WI38 (cell line): Measurements from ENCODE around the gene ELOVL1.
A peak's percentile ranks its signal among the peaks of the same experiment; 100 is the strongest.

Experiments
- H3K4me3 ChIP-seq: 2 replicates; pipeline ENCODE4 v1.5.1; 2011; ENCODE audit warnings: low read depth, mild to moderate bottlenecking, control low read depth, low read length
- TF ChIP-seq, protein P1 (sequence below): IDR thresholded peaks from 2 replicates; pipeline ENCODE4 v1.5.1; 2012; ENCODE audit warnings: low read depth, mild to moderate bottlenecking, control low read depth, low read length

Gene ELOVL1

DNA sequence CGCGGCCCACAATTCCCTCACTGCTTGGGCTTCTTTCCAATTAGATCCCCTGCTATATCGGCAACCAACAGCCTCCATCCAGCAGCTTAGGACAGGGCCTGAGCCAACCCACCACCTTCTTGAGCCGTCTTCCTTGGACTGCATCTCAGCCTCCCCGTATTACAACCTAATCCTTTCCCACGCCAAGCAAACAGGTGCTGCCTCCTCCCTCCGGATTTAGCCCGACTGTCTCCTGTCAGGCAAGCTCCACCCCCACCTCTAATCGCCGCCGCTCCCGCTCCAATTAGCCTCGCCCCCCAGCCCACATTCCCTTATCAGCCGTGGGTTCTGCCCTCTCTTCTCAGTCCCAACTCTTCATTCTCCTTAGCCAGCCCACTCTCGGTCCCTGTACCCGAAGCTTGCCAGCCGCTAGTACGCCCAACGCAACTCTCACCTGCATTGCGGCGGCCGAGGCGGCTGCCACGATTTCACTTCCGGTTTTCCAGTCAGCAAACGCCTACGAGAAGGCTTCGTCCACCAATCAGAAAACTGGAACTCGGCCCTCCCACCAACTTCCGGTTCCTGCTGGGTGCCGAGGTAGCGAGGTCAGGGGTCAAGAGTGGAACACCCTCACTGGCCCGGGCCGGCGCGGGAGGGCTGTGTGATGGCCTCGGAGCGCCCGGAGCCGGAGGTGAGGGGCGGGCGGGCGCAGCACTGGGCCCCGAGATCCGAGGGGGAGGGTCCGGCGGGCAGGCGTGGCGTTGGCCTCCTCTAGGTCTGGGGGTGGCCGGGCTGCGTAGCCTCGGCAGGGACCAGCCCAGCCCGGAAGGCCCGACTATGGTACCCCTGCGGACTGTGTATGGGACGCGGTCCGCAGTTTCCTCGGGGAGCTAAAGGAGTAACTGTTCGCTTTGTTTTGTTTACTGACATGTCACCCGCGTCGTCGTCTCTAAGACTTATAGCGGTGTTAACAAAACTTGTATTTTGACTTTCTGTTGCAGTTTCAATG, 21.8 kb upstream of the ELOVL1 start, which contains the start of the genes MED8 and SZT2:
MED8 (minus strand) TSS at position 475 of the 988 bp plus-strand sequence; CDS start at position 439, 36 bp downstream.
SZT2 (plus strand) TSS at position 574 of the 988 bp plus-strand sequence; CDS start at position 644, 70 bp downstream.
- TF ChIP-seq, protein P1, sequence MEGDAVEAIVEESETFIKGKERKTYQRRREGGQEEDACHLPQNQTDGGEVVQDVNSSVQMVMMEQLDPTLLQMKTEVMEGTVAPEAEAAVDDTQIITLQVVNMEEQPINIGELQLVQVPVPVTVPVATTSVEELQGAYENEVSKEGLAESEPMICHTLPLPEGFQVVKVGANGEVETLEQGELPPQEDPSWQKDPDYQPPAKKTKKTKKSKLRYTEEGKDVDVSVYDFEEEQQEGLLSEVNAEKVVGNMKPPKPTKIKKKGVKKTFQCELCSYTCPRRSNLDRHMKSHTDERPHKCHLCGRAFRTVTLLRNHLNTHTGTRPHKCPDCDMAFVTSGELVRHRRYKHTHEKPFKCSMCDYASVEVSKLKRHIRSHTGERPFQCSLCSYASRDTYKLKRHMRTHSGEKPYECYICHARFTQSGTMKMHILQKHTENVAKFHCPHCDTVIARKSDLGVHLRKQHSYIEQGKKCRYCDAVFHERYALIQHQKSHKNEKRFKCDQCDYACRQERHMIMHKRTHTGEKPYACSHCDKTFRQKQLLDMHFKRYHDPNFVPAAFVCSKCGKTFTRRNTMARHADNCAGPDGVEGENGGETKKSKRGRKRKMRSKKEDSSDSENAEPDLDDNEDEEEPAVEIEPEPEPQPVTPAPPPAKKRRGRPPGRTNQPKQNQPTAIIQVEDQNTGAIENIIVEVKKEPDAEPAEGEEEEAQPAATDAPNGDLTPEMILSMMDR: no peak
- peak within 1 kb of the TSS; percentile 77 for H3K4me3 ChIP-seq

DNA sequence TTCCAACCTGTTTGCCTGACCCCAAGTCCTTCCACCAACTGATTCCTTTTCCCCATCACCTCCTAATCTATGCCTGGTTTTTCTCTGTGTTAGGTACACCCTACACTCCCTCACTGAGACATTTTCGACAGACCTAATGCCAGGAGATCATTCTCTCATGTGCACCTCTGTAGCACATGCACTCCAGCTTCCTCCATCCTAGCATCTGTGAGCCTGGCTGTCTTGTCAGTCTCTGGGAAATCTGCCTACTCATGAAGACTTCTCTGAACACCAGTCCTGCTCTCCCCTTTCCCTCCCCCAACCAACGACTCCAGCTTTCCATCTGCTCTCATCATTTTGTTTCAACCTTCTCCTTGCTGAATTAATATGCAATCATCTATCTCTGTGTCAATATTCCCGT, 20.8 kb upstream of the ELOVL1 start:
- peak overlapping the region; percentile 77 for H3K4me3 ChIP-seq
- TF ChIP-seq, protein P1: no peak

DNA sequence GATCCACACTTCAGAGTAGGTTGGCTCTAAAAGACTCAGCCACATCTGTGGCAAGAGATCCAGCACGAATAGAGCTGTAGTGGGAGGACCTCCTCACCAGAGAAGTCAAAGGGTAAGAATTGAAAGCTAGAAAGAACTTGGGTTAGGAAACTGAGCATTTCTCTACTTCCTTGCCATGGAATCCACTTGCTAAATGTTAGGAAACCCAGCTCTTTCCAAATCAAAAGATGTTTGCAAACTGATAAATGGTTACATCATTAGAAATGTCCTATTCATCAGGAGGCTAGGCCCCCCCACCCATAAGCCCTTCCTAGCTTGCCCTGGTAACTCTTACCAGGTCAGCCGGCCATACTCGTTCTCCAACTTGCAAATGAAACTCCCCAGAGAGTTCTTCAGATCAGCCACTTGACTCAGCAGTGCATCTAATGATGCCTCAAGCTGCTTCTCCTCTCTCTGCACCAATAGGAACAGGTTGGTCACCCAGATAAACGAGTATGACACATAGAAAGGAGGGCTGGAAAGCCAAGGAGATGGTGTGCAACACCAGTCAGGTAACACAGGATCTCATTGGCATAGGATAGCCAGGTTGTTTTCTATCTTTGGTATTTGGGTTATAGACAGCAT, 20.3 kb upstream of the ELOVL1 start:
- TF ChIP-seq, protein P1: no peak
- H3K4me3 ChIP-seq: peak overlapping the region; percentile 77

DNA sequence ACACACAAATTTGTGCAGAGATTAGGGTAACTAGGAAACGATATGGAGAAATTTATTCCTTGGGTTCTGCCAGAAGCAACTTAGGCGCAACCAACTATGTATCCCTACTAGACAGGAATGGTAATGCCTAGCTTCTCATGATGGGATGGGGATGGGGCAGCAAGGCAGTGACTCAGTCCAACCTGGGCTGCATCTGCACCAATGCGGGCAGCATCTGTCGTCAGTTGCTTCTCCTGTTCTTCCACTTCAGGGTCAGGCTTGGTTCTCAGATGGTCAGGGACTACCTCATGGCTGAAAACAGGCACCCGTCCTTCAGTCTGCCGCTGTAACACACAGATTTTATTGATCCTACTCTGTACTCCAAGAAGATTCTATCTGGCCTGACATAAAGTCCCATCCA, 18.9 kb upstream of the ELOVL1 start:
- TF ChIP-seq, protein P1: no peak

DNA sequence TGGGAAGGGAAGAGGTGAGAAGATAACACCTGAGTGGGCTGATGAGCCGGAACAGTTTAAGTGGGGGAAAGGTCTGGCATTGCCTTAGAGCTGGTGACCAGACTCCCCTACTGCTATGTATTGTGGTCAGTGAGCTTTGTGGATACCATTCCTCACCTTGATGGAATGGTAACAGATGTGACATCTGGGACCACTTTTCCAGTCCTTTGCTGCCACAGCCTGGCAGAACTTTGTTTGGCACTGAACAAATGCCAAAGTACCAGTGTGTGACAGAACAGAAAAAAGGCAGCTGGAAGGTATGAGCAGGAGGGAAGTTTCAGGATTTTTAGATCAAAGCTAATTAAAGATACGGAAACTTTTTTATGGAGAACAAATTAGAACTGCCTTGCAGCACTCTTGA, 15.6 kb upstream of the ELOVL1 start:
- TF ChIP-seq, protein P1: no peak
- H3K4me3 ChIP-seq: no peak overlapping the region

More for the DNA sequence above, 18.9 kb upstream of the ELOVL1 start:
- H3K4me3 ChIP-seq: no peak overlapping the region

DNA sequence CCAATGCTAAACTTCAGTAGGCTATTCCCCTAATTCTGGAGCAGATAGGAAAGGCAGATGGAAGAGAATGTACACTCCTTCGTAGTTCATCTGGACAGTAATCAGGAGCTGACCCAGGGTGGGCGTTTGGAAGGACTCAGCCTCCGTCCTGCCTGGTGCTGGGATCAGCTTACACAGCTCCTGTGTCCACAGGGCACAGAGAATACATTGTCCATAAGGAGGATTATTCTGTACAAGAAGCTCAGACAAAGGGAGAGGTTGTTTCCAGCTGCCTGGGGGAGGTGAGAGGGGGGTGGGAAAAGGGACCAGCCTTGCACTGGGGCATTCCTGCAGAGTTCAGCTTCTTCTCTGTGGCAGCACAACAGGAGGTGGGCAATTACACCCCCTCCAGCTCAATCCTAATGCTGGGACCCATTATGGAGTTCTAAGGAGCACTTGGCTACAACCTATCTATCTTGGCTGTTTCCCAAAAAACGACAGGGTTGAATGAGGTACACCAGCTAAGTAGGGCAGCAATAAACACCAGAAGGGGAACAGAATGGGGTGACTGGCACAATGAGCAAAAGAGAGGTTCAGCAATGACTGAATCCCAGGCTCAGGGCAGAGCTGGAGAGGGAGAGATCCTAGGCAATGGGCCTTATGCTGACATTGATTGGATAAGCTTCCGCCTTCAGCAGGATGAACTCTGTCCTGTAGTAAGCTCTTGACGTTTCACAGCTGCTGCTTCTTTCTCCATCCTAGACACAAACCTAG, 14.4 kb upstream of the ELOVL1 start:
- no peak overlapping the region for H3K4me3 ChIP-seq
- TF ChIP-seq, protein P1: no peak
